Smooth muscle cell (in vitro differentiated cells): Measurements from ENCODE around the gene ANGEL1. TPM values are rescaled to one million over a fixed set of nuclear protein-coding genes. Genes with fewer than 3 reads are reported as not detected.

ENCODE experiments used
- DNase-seq: peaks from one replicate; lab custom pipeline; 2025; ENCODE audit not compliant: unreplicated experiment; lab: John Stamatoyannopoulos, UW
- H2AFZ ChIP-seq: fragments of 200-600 bp; sonication (generic); 2 replicates; pipeline ENCODE4 v1.6.0; 2016; ENCODE audit warnings: antibody characterized with exemption, low read depth, mild to moderate bottlenecking
- H3F3A ChIP-seq: fragments of 200-600 bp; sonication (generic); 2 replicates; pipeline ENCODE4 v1.6.0; 2017; ENCODE audit warnings: antibody characterized with exemption, low read depth
- H3K27ac ChIP-seq: fragments of 200-600 bp; sonication (generic); 2 replicates; pipeline ENCODE4 v1.5.1; 2016; ENCODE audit warnings: low read depth, mild to moderate bottlenecking
- H3K27me3 ChIP-seq: fragments of 200-600 bp; sonication (generic); 2 replicates; pipeline ENCODE4 v1.6.1; 2016; ENCODE audit warnings: low read depth, mild to moderate bottlenecking
- H3K36me3 ChIP-seq: fragments of 200-600 bp; sonication (generic); 2 replicates; pipeline ENCODE4 v1.5.1; 2016; ENCODE audit warnings: low read depth
- H3K4me1 ChIP-seq: fragments of 200-600 bp; sonication (generic); 2 replicates; pipeline ENCODE4 v1.5.1; 2016; ENCODE audit warnings: low read depth
- H3K4me2 ChIP-seq: fragments of 200-600 bp; sonication (generic); 2 replicates; pipeline ENCODE4 v1.6.0; 2016; ENCODE audit warnings: mild to moderate bottlenecking
- H3K4me3 ChIP-seq: fragments of 200-600 bp; sonication (generic); 2 replicates; pipeline ENCODE4 v1.5.1; 2016; ENCODE audit warnings: mild to moderate bottlenecking
- H3K79me2 ChIP-seq: fragments of 200-600 bp; sonication (generic); 2 replicates; pipeline ENCODE4 v1.6.0; 2016; ENCODE audit warnings: low read depth, mild to moderate bottlenecking
- H3K9ac ChIP-seq: fragments of 200-600 bp; sonication (generic); 2 replicates; pipeline ENCODE4 v1.6.0; 2016; ENCODE audit warnings: low read depth
- H3K9me3 ChIP-seq: fragments of 200-600 bp; sonication (generic); replicated peaks from 2 replicates; pipeline ENCODE4 v1.5.1; 2016; ENCODE audit warnings: low read depth
- H4K20me1 ChIP-seq: fragments of 200-600 bp; sonication (generic); 2 replicates; pipeline ENCODE4 v1.6.0; 2016; ENCODE audit warnings: low read depth
- WGBS: methylation state at CpG from one replicate; pipeline ENCODE4 v1.1.7; 2016; ENCODE audit warnings: low lambda C conversion rate; 5-methylcytosine and 5-hydroxymethylcytosine counted together
- polyA plus RNA-seq: library from polyadenylated mRNA; unstranded; fragments of >200 nt; fragmentation: Nextera tagmentation; extraction: Ambion mirVana; gene quantifications from 2 replicates; pipeline ENCODE4 v1.2.1, GENCODE V29; 2016
- total RNA-seq: library from RNA; depleted of rRNA; stranded (reverse); fragments of >200 nt; gene quantifications from 2 replicates; pipeline ENCODE4 v1.2.3, GENCODE V29; 2014
- TF ChIP-seq, protein P1 (sequence below): fragments of 200-600 bp; sonication (generic); IDR thresholded peaks from 2 replicates; pipeline ENCODE4 v1.5.1; 2017; ENCODE audit warnings: borderline replicate concordance, mild to moderate bottlenecking, antibody characterized with exemption; ENCODE audit not compliant: insufficient read depth, poor library complexity, severe bottlenecking

ANGEL1 gene
- total and polyA plus RNA-seq, 2 experiments from 2014 or later = 8.4 to 20.4 TPM

DNA sequence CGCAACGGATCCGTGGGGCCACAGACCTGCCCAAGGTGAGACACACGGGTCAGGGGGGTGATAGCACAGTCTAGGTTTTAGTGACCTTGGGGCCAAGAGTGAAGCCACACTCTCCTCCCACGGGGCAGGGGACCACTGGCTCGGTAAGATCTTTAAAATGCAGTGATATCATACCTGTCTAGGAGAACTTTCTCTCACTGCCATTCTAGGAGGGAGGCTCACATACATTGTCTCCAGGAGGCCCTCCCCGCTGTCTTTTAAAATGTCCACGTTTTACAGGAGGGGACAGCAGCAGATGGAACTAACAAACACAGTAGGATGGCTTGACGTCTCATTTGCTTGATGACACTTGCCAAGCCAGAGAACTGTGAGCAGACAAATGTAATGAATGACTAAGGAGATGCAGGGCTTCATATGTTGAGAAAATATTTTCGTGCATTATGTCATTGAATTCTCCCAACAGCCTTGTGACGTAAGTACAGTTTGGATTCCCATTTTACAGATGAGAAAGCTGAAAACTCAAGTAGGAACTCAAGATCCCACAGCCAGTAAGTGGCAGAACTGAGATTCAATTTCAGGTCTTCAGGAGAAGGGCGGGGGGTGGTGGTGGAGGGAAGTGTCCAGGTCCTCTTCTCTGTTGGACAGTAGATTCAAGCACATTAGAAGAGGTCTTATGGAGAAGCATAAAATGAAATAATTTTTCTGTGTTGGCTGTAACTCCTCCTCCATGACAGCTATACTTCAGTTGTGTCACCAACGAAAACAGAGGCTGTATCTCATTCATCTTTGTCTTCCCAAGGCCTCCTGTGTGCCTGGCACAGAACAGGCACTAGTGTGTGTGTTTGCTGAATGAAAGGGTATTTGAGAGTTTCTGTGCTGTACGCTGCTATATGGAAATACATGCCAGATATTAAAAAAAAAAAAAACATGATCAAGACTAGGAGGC is 49.3 kb downstream of the ANGEL1 start:
- H3F3A ChIP-seq = peaks cover 6% of the 10 kb centered on the region
- H3K36me3 ChIP-seq = no peaks in the 10 kb centered on the region
- DNase-seq = no peak
- peak overlapping the region; percentile 95 for H3K27ac ChIP-seq
- peak overlapping the region; percentile 84 for H3K4me2 ChIP-seq
- no peaks in the 10 kb centered on the region for H3K27me3 ChIP-seq
- H3K4me1 ChIP-seq = peaks cover 25% of the 10 kb centered on the region
- peaks cover 59% of the 10 kb centered on the region for H3K79me2 ChIP-seq
- TF ChIP-seq, protein P1, sequence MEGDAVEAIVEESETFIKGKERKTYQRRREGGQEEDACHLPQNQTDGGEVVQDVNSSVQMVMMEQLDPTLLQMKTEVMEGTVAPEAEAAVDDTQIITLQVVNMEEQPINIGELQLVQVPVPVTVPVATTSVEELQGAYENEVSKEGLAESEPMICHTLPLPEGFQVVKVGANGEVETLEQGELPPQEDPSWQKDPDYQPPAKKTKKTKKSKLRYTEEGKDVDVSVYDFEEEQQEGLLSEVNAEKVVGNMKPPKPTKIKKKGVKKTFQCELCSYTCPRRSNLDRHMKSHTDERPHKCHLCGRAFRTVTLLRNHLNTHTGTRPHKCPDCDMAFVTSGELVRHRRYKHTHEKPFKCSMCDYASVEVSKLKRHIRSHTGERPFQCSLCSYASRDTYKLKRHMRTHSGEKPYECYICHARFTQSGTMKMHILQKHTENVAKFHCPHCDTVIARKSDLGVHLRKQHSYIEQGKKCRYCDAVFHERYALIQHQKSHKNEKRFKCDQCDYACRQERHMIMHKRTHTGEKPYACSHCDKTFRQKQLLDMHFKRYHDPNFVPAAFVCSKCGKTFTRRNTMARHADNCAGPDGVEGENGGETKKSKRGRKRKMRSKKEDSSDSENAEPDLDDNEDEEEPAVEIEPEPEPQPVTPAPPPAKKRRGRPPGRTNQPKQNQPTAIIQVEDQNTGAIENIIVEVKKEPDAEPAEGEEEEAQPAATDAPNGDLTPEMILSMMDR = no peak
- peak overlapping the region; percentile 94 for H3K4me3 ChIP-seq
- peak overlapping the region; percentile 64 for H3K9ac ChIP-seq
- no peaks in the 10 kb centered on the region for H3K9me3 ChIP-seq
- H2AFZ ChIP-seq = no peak overlapping the region
- H4K20me1 ChIP-seq = peaks cover 36% of the 10 kb centered on the region
- WGBS = 56% methylated on average over 14 of the region's 14 CpGs

DNA sequence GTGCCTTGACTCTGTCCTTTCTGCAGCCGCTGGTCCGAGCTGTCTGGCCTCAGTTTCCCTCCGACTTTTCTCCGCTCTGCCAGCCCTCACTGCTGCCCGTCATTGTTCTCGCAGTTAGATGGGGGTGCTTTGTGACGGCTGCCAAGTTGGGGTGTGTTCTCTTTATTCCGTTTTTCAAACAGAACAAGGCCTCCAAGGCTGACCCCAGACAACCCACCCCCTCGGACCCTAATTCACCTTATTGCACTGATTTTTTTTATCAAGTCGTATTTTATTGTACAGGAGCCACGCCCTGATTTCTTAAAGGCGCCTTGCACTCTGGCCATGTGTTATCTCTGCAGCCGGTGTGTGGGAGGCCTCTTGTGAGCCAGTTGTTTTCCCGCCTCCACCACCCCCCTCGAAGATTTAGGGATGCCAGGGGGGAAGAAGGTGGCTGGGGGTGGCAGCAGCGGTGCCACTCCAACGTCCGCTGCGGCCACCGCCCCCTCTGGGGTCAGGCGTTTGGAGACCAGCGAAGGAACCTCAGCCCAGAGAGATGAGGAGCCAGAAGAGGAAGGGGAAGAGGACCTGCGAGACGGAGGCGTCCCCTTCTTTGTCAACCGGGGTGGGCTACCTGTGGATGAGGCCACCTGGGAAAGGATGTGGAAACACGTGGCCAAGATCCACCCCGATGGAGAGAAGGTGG is 50.1 kb downstream of the ANGEL1 start:
- Histone ChIP-seq H3K36me3 (no peaks in the 10 kb centered on the region), H3F3A (peaks cover 6% of the 10 kb centered on the region), H3K27ac (peak overlapping the region; percentile 95), H3K4me1 (peaks cover 17% of the 10 kb centered on the region), H3K9me3 (no peaks in the 10 kb centered on the region), H2AFZ (no peak overlapping the region), H3K9ac (peak overlapping the region; percentile 64), H3K79me2 (peaks cover 58% of the 10 kb centered on the region), H3K27me3 (no peaks in the 10 kb centered on the region), H4K20me1 (peaks cover 32% of the 10 kb centered on the region), H3K4me2 (peak overlapping the region; percentile 84), H3K4me3 (peak overlapping the region; percentile 94)
- DNase-seq = no peak
- TF ChIP-seq, protein P1 = no peak
- WGBS = 39% methylated on average over 28 of the region's 28 CpGs

DNA sequence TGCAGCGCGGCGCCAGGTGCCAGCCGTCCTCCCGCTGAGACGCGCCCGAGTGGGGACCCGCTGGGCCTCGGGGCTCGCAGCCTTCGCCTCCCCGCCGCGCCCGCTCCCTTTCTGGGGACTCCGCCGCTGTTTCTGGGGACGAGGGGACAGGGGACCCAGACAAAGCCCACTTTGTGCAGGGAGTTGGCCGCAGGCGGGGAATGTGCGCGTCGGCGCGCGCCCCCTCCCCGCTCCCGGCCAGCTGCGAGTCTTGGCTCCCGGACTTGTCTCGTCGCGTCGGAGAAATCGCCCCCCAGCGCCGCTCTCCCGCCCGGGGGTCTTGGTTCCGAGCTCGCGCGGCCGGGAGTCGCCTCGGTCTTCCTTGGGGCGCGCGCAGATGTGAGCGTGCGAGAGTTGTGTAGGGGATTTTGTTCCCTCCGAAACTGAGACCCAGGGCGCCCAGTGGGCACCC is 50.7 kb downstream of the ANGEL1 start:
- Histone ChIP-seq H3K4me2 (peak overlapping the region; percentile 84), H3K36me3 (no peaks in the 10 kb centered on the region), H3K4me1 (peaks cover 17% of the 10 kb centered on the region), H2AFZ (peak overlapping the region; percentile 42), H4K20me1 (peaks cover 28% of the 10 kb centered on the region), H3K27ac (peak overlapping the region; percentile 95), H3F3A (peaks cover 6% of the 10 kb centered on the region), H3K9ac (peak overlapping the region; percentile 64), H3K27me3 (no peaks in the 10 kb centered on the region), H3K79me2 (peaks cover 53% of the 10 kb centered on the region), H3K4me3 (peak overlapping the region; percentile 94), H3K9me3 (no peaks in the 10 kb centered on the region)
- DNase-seq = no peak
- WGBS = 1% methylated on average over 52 of the region's 54 CpGs
- TF ChIP-seq, protein P1 = no peak
